Anterior cingulate cortex (tissue), 58 donors: ENCODE data around the gene ZBTB37.
"Not testable (repeated sequence)": the region's sequence is repeated elsewhere in the genome, so short reads cannot be mapped to it uniquely, and the experiment has no call there.

Experiments
- DNase-seq, 58 donors: peaks; one replicate each; lab custom pipeline; 2025; lab: John Stamatoyannopoulos, UW

Gene ZBTB37

DNA sequence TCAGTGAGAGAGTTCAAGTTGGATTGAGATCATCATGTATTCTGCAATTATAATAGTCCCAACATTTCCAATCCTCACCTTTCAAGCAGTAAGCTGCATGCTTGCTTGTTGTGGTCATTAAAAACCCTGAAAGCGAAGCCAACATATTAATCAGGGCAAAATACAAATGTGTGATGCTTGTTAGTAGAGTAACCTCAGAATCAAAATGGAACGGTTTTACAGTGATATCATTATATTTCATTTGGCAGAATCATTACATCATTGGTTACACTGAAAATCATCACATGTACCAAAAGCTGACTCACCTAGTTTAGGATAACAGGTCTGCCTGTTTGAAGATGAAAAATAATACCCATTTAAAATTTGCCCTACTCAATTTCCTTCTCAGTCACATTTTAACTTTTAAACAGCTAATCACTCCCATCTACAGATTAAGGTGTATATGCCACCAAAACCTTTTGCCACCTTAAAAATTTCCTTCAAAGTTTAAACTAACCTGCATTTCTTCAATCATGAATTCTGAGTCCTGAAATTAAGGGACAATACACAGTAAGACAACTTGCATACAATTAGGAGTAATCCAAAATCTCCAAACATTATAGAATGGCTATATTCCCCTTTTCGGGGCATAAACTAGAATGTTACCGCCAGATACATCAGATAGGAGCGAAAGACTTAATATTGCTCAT is 3.9 kb upstream of the ZBTB37 start:
- no peak for DNase-seq

DNA sequence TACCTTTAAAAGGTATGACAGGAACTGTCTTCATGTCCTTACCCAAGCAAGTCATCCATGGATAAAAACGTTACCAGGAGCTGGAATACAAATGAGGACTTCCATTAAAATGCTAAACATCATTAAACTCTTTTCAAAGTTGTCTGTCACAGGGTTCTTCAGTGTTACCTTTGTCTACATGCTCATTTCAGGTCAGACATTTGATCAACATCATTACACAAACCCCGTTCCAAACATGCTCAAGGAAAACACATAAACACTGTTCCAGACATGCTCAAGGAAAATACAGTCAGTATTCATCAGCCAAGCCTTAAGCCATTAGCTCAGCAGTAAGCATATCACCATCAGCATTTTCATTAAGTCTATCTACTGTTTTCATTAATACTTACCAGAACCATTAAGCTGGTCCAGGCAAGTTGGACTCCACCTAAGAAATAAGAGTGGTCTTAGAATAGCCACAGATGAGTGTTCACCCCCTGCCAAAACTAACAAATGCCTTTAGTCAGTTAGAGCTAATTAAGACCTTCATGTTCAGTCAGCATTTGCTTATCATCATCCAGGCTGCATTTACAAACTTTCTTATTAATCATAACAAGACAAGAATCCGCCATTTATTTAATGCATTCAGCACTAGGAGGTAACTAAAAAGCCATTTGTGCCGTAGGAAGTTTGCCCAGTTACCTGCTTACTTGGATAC is 2.6 kb upstream of the ZBTB37 start:
- no peak for DNase-seq

DNA sequence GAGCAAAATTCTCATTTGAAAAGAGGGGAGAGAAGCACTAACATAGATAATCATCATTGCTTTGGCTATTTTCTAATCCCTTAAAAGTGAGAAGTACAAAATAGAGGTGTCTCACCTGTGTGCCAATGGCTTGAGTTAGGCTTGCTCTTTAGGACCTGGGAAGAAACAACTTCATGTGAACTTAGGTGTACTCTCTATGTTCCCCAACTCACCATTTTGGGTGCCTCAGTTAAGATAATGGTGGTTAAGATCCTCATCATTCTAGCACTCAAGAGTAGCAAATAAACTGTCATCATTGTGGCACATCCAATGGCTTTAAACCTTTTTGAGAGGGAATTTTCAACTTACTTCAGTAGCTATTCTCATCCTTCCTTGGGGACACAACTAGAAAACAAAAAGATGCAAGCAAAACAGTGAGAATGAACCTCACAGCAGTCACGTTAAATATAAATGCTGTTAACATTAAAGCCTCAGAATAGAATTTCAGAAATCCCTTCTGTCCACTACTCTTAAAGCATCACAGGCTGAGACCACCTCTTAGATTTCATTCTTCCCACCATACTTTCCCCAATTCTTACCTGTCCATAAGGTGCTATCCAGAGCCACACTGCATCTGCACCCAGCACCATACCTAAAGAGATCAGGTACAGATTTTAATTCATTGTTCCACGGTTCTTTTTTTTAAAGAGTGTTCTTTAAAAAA is 1.6 kb upstream of the ZBTB37 start:
- DNase-seq, result no peak

DNA sequence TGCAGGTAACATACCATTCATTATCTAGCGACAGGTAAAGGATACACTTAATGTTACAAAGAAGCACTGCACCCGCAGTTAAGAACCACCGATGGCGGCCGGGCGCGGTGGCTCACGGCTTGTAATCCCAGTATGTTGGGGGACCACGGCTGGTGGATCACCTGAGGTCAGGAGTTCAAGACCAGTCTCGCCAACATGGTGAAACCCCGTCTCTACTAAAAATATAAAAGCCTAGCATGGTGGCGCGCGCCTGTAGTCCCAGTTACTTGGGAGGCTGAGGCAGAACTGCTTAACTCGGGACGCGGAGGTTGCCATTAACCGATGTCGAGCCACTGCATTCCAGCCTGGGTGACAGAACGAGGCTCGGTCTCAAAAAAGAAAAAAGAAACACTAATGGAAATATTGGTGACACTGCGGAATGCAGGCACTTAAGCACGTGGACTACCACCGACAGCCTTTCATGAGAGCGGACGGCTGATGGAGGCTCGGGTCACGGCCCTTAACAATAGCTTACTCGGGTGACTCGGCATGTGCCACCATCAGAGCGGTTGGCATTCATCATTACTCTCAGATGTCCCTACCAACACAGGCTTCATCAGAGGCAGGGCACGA is 933 bp upstream of the ZBTB37 start:
- peak in 11 of 58 donors; percentile 28 to 62 (median 45) for DNase-seq

DNA sequence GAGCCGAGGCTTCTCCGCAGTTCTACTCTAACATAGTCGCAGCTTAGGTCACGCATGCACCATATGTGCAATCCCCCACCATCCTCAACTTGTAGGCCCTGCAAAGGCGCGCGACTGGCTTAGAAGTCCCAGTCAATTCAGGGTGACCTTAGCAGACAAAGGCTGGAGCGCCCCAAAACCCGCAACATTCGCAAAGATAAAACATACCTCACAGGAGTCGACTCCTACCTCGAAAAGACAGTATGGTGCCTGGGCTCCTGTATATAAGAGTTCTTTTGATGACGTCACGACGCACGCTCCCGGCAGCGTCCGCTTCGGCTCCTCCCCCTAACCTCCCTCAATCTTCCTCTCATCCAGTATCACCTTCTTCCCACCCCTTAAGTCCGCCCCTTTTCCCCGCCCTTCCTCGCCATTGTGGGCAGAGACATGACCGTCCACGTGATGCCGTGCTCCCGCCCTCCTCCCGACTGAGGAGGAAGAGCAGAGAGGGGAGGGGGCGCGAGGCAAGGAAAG is 371 bp upstream of the ZBTB37 start, which contains the start of gene GAS5:
GAS5 (minus strand) TSS at position 237 of the 513 bp plus-strand sequence.
- DNase-seq, result peak; percentile 73 to 99 (median 98)

DNA sequence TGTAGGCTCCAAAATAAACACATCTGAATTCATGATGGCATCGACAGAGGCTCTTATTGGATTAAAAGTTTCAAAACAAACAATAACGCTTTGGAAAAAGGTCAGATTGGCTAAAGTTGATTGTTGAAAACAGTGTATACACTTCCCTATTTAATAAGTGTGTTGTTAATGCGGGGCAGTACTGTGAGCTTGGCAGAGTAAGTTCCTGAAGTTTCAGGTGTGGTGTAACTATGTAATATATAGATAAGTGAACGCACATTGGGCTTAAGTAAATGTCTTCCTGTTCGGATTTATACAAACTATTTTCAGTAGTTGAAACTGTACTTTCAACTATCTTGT is 810 bp downstream of the ZBTB37 start:
- DNase-seq, result peak in 1 of 58 donors; percentile 30

DNA sequence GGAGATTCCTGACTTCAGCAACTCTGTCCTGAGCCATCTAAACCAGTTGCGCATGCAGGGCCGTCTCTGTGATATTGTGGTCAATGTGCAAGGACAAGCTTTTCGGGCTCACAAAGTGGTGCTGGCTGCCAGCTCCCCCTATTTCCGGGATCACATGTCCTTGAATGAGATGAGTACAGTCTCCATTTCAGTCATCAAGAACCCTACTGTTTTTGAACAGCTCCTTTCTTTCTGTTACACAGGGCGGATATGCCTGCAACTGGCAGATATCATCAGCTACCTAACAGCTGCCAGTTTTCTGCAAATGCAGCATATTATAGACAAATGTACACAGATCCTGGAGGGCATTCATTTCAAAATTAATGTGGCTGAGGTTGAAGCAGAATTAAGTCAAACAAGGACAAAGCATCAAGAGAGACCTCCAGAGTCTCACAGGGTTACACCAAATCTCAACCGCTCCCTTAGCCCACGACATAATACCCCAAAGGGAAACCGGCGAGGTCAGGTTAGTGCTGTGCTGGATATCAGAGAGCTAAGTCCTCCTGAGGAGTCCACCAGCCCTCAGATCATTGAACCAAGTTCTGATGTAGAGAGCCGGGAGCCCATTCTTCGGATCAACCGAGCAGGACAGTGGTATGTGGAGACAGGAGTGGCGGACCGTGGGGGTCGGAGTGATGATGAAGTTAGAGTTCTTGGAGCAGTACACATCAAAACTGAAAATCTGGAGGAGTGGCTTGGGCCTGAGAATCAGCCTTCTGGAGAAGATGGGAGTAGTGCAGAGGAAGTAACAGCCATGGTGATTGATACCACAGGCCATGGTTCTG is 2.3 kb downstream of the ZBTB37 start:
- DNase-seq, result peak in 31 of 58 donors; percentile 2 to 70 (median 23)

DNA sequence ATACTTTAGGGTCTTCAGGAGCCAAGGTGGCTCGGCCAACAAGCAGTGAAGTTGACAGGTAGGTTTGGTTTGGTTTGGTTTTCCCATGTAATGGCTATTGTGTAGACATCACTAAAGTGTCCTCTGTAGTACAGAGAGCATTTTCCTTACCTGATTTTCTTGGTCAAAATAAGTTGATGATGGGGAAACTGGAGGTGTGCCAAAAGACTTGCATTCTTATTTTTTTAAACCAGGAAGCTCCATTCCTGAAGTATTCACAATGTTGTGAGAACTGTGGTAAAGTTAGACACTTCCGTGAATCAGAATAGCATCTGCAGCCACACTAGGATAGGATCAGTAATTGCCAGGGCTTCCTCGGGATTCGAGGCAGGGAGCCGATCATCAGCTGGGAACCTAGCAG is 2.9 kb downstream of the ZBTB37 start:
- no peak for DNase-seq

DNA sequence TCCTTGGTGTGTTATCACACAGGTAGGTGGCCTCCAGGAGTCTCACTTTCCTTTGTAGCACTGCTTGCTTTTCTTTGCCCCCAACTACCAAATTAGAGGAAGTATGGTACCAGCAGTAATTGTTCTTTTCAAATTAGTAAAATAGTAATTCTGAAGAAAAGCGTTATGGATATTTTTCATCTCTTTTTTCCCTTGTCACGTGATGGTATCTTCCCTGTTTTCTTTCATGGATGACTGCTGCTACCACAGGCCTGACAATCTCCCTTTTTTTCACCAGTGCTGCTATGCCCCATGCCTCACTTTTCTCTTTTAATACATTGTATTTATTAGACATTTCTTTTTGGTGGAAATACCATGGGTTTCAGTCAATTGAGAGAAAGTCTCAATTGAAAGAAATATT is 3.3 kb downstream of the ZBTB37 start:
- no peak for DNase-seq

DNA sequence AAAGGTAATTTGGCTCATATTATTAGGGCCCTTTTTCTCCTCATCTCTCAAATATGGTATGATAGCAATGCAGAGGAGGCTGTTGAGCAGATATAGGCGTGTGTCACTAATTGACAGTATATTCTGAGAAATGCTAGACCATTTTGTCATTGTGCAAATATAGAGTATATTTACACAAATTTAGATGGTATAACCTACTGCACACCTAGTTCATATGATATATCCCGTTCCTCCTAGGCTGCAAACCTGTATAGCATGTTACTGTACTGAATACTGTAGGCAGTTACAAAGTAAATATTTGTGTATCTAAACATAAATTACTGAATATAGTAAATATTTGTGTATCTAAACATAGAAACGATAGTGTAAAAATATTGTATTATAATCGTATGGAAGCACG is 8.6 kb downstream of the ZBTB37 start:
- no peak for DNase-seq

DNA sequence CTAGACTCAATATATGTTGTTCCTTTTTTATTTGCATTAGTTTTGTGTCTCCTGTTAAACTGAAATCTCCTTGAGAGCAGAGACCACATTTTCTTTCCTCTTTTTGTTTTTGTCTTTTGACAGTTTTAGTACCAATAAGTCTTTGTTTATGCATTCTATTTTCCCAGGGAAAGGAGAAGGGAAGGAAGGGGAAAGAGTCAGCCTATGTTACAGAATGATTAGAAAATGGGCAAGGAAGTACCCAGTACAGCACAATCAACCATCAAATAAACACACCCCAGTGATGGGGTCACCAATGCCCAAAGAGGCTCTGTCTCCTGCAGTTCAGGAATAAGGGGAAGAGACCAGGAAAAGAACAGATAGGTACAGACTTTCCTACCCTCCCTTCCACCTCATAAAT is 10.1 kb downstream of the ZBTB37 start:
- no peak for DNase-seq

DNA sequence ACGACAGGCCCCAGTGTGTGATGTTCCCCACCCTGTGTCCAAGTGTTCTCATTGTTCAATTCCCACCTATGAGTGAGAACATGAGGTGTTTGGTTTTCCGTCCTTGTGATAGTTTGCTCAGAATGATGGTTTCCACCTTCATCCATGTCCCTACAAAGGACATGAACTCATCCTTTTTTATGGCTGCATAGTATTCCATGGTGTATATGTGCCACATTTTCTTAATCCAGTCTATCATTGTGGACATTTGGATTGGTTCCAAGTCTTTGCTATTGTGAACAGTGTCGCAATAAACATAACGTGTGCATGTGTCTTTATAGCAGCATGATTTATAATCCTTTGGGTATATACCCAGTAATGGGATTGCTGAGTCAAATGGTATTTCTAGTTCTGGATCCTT is 12.9 kb downstream of the ZBTB37 start:
- not testable (repeated sequence) for DNase-seq

DNA sequence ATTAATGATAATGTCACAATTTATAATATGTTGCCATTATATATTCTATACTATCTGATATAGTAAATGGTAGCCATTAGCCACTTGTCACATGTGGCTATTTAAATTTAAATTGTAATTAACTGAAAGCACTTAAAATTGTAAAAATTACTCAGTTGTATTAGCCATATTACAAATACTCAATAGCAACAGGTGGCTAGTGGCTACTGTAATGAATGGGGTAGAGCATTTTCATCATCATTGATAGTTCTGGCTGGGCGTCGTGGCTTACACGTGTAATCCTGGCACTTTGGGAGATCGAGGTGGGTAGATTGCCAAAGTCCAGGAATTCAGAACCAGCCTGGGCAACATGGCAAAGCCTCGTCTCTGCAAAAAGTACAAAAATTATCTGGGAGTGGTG is 16.5 kb downstream of the ZBTB37 start:
- no peak for DNase-seq

DNA sequence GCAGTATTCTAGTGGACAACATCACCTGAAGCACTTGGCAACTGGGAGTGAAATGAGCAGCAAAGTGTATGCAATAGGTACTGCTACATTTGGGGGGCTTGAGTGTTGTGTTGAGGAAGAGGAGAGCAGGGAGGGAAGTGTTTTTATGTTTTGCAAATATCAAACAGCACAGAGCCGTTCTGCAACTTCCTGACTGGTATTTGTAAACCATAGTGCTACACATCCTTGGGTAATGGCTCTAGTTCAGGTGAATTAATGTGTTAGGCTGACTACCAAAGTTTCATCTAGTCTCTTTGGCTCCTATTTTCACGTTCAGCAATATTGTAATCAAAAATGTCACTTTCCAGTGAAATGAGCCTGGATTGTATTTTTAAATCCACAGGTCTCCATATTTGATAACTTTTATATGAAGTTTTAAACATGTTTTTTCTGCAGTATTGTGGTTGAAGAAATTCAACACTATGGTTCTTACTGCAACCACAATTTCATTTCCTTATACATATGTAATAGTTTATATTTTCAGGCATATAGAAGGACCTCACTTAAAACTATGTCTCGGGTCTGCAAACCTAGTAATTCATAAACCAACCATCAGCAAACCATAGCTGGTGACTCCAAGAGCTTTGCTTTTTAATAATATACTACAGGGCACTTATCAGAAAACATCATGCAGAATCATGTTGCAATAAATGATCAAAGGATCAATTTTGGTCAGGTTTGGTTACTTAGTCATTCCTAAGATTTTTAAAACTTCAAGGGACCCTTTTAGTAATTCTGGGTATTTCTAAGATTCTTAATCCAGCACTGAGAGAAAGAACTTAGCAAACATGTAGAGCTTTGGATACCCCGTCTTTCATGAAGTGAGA is 18.8 kb downstream of the ZBTB37 start:
- no peak for DNase-seq

DNA sequence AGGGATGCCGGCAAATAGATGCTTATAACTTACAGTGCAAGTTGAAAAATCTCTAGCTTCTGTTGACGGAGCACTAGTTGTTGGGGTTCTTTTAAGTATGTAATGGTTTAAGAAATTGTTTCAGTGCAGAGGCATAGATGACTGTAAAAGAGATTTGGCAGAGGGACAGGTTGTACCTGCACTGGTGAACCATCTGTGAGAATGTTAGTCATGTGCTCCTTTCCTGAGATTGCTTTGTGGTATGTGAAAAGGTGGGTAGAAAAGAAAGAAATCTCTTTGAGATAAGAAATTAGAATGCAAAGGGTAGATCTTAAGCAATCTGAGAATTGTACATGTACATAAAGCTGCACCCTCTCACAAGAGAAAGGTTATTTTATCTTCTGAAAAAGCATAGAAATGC is 19.4 kb downstream of the ZBTB37 start:
- no peak for DNase-seq

DNA sequence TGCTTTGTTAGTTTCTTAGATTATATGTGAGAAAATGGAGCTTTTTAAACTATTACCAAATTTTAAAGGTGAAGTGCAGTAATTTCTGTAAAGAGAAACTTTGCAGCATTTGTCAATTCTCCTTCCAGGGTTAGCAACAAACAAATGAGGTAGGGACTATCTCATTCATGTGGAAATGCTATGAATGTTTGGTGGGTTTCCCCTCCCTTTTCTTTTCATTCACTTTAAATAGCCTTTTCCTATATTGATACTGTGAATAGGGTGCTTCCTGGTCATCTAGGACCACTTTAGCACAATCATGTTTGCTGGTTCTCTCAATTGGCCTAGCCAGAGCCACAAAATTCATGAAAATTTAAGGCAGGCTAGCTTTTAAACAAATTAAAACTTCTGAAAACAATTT is 20.6 kb downstream of the ZBTB37 start:
- DNase-seq, result no peak

DNA sequence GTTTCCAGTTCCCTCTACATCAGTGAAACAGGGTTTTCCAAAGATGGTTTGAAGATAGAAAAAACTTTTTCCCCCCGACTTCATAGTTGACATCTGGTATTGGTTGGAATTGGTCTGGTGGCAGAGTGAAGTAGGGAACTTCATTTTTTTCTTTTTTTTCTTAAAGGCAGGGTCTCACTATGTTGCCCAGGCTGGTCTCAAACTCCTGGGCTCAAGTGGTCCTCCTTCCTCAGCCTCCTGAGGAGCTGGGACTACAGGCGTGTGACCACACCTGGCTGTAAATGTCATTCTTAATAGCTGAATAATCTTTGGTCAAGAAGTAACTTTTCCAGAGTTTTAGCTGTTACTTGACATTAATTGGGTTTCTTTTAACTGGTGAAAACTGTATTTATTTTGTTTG is 21.7 kb downstream of the ZBTB37 start:
- no peak for DNase-seq

DNA sequence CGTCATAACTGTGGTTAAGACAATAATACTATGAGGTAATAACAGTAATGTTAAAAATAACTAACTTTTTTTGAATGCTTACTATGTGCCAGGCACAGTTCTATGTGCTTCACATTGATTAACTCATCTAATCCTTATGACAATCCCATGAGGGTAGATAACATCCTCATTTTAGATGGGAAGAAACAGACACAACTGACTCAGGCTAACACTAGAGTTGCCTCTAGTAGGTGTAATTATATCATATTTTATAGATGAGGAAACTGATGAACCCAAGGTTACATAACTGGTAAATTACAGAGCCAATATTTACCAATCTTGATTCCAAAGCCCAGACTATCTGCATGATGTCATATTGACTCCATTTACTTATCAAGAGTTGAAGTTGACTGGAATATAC is 25.4 kb downstream of the ZBTB37 start:
- no peak for DNase-seq

DNA sequence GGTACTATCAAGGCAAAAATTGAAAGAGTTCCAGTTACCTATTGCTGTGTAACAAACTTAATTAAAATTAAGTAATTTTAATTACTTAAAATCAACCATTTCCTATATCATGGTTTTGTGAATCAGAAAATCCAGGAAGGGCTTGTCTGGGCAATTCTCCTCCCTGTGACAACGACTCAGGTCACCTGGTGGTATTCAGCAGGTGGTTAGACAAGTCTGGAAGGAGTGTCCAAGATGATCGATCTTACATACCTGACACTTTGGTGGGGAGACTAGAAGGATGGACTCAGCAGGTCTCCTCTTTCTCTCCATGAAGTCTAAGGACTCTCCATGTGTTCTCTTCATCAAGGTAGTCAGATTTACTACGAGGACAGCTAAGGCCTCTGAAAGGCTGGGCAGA is 26.0 kb downstream of the ZBTB37 start:
- no peak for DNase-seq
